NCI-H1436 (cell line): ENCODE measurements around the gene FRMD4B.
"Not testable (repeated sequence)": the region's sequence is repeated elsewhere in the genome, so short reads cannot be mapped to it uniquely, and the experiment has no call there.

Source experiments
- DNase-seq: peaks from one replicate; lab custom pipeline; 2025; lab: John Stamatoyannopoulos, UW

The FRMD4B gene

DNA sequence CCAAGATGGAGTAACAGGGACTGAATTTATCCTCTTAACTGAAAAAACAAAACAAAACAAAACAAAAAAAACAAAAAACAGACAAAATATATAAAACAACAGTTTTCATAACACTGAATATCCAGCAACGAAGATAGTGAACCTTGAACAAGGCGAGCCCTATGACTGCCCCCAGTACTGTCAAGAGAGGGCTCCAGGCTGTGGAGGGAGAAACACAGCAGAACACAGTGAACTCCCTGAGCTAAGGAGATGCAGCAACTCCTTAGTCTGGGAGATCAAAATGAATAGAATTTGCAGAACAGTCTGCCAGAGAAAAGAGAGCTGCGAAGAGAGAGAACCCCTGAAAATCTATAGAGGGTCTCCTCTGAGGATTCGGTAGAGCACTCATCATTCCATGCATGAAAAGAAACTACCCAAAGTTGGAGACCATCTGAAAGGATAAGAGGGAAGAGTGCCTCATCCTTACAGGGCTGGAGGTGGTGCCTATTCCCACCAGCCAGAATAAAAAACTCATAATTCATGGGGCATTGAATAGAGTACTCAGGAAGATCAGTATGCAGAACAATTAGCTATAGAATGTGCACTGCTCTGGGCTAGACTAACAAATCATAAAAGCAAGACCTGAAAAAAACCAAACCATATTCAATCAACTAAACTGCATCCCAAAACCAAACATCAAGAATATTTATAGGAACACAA, 101.8 kb downstream of the FRMD4B start:
- DNase-seq = no peak

DNA sequence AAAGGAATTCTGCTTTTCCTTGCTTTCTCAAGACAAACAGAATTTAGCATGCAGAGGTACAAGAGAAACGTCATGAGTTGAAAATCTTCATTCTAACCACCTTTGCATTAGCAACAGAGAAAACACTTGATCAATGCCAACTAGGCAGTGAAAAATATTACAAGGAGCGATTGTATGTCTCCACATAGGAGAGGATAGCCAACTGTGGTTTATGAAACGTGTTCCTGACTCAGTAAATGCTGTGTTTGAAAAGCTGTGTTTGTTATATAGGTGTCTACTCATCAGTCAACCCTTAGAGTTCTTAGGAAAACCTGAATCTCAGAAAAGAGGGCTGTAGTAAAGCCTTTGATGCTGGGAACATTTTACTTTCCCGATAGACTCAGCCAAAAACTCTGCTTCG, 102.4 kb downstream of the FRMD4B start:
- DNase-seq = no peak

DNA sequence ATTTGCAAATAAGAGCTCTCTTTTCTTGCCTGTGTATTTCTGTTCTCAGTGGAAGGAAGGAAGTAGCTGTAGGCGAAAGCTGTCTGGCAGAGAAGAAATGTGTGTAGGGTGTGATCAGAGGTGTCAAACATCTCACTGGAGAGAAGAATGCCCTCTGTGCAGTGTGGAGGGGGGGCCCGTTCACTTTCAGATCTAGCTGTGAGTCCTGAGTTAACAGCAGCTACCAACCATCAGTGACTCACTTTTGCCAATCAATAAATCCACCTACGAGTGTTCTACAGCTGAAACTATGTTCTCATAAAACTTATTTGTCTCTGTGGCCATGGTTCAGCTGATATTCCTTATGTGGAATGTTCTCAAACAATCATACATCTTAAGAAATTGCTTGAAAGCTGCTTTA, 103.7 kb downstream of the FRMD4B start:
- no peak for DNase-seq

DNA sequence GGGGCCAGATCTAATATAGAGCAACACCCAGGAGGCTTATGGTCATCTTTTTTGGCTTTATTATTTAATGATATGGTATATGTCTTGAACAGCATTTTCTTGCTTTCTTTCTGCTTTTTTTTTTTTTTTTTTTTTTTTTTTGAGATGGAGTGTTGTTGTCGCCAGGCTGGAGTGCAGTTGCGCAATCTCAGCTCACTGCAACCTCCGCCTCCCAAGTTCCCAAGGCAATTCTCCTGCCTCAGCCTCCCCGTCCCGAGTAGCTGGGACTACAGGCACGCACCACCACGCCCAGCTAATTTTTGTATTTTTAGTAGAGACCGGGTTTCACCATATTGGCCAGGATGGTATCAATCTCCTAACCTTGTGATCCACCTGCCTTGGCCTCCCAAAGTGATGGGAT, 108.5 kb downstream of the FRMD4B start:
- DNase-seq = not testable (repeated sequence)

DNA sequence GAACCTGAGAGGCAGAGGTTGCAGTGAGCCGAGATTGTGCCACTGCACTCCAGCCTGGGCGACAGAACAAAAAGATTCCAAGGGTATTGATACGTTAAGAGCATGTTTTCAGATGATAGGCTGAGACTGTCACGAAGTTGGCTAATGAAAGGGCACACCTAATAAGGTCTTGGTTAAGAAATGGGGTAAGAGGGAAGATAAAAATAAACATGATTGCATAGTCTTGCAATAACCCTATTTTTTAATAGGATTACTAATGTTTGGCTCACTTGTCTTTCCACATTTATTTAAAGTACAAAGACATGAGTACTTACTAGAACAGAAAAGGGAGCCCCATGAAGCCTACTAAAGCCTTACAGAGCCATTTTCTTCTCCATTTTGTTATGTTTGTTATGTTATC, 109.0 kb downstream of the FRMD4B start:
- DNase-seq = no peak

DNA sequence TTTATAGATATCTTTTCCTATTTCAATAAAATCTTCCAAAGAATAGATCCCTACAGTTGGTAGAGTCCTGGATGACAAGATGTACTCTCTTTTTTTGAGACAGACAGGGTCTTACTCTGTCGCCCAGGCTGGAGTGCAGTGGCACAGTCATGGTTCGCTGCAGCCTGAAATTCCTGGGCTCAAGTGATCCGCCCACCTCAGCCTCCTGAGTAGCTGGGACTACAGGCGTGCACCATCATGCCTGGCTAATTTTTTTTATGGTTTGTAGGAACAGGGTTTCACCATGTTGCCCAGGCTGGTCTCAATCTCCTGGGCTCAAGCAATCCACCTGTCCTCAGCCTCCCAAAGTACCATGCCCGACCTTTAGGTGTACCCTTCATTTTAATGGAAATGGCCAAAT, 109.7 kb downstream of the FRMD4B start:
- DNase-seq = not testable (repeated sequence)

DNA sequence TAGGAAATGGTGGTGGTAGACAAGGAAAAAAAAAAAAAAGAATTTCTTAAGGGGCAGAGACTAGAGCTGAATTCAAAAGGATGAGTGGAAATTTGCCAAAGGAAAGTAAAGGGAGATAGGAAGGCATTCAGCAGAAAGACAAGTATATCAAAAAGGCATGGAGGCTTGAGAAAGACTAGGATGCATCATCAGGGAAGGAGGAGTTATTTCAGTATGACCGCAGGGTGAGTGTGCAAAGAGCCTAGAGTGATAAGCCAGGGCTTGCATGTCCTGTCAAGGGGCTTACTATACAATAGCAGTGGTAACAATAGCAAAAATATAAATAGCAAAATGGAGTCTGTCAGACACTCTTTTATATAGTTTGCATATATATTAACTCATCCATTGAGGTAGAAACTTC, 112.0 kb downstream of the FRMD4B start:
- DNase-seq = no peak

DNA sequence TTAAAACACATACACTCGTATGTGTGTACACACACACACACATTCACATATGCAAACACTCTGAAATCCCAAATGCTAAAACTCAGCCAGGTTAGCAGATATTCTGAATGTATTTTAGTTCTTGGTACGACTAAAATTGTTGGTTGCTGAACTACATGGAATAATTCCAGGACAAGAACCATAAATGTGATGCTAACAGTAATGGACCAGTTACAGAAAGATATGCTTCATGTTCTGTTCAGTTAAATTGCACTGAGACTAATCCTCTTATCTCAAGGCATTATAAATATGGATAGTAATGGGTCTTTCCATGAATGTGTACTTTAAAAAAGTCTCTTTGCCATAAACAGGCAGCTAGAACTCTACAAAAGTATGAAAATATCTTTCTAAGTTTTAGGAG, 113.3 kb downstream of the FRMD4B start:
- DNase-seq = no peak

DNA sequence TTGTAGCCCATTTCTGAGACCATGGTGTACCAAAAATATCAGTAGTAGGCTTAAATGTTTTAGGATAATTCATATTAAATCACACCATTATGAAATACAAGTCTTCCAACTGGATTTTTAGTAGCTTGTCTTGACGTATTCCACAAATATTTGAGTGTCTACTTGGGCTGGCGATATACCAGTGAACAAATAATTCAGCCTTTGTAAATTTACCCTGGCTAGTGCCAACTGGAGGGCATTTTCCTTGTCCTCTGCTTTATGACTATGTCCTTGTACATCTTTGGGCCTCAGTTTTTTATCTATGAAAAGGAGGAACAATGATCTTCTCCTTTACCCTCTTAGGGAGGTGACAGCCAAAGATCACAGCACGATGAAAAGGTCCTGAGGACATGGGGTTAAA, 114.8 kb downstream of the FRMD4B start:
- DNase-seq = no peak

DNA sequence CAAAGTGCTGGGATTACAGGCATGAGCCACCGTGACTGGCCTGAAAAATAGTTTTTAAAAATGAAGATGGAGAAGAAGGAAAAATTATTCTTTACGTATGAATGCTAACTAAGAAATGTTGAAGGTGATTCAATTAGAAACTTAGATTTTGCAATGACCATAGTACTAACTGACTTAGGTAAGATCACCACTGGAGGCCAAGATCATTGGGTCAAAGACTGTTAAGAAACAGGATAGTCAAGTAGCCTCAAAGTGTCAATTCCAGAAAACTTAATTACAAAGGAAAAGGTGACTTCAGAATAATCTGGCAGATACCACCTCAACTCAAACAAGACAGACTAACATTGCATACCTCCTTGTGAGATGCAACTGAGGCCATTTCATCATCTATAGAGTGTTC, 119.3 kb downstream of the FRMD4B start:
- no peak for DNase-seq

DNA sequence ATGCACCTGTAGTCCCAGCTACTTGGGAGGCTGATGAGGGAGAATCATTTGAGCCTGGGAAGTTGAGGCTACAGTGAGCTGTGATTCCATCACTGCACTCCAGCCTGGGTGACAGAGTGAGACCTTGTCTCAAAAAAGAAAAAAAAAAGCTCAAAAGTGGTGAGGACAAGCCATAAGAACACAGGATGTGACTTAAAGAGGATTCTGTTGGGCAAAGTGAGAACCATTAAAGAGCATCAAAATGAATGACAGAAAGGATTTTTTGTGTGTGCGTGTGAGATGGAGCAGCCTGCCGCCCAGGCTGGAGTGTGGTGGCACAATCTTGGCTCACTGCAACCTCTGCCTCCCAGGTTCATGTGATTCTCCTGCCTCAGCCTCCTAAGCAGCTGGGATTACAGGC, 119.8 kb downstream of the FRMD4B start:
- not testable (repeated sequence) for DNase-seq

DNA sequence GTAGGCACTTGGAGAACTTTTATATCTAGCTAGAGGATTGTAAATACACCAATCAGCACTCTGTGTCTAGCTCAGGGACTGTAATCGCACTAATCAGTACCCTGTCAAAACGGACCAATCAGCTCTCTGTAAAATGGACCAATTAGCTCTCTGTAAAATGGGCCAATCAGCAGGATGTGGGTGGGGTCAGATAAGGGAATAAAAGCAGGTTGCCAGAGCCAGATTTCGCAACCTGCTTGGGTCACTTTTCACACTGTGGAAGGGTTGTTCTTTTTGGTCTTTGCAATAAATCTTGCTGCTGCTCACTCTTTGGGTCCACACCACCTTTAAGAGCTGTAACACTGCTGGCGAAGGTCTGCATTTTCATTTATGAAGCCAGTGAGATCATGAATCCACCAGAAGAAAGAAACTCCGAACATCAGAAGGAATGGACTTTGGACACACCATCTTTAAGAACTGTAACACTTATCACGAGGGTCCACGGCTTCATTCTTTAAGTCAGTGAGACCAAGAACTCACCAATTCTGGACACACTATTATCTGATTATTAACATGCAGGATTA, 125.0 kb downstream of the FRMD4B start:
- not testable (repeated sequence) for DNase-seq

DNA sequence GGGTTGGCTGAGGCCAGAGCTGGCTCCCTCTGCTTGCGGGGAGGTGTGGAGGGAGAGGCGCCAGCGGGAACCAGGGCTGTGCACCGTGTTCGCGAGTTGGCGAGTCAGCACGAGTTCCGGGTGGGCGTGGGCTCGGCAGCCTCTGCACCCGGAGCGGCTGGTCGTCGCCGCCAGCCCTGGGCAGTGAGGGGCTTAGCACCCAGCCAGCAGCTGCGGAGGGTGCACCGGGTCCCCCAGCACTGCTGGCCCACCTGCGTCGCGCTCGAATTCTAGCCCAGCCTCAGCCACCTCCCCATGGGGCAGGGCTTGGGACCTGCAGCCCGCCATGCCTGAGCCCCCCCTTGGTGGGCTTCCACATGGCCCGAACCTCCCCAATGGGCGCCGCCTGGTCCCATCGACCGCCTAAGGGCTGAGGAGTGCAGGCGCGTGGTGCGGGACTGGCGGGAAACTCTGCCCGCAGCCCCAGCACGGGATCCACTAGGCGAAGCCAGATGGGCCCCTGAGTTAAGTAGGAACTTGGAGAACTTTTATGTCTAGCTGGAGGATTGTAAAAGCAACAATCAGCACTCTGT, 125.6 kb downstream of the FRMD4B start:
- DNase-seq = no peak

DNA sequence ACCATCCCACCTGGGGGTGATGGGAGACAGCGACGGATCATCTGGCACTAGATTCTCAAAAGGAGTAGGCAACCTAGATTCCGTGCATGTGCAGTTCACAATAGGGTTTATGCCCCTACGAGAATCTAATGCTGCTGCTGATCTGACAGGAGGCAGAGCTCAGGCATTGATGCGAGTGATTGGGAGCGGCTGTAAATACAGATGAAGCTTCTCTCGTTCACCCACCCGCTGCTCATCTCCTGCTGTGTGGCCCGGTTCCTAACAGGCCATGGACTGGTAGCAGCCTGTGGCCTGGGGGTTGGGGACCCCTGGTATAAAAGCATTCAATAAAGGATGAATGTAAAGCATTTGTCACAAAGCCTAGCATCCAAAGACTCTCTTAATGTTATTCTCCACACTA, 126.8 kb downstream of the FRMD4B start:
- no peak for DNase-seq

DNA sequence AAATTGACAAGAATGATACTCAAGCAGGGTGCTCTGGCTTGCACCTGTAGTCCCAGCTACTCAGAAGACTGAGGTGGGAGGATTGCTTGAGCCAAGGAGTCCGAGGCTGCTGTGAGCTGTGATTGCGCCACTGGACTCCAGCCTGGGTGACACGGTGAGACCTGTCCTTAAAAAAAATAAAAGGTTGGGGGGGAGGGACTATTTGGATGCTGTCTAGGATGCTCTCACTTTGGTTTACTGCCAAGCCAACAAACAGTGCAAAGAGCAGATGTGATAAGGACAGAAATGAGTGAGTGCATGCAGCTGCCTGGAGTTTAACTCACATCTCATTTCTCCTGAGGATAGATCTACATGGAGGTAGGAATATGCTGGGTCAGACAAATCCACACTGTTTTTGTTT, 130.0 kb downstream of the FRMD4B start:
- no peak for DNase-seq

DNA sequence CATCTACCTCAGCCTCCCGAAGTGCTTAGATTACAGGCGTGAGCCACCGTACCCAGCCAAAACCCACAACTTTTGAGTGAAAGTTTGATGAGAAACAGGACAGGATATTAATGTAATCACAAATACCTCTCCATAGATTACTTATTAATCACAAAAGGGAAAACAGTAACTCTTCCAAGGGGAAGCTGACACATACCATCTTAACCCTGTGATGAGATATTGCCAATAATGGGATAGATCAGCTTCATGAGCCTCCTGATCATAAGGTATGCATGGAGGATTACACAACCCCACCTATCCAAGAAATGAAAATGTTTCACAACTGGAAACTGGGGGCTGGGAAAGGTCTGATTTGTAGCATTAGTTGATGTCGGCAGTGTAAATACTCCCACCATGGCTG, 131.5 kb downstream of the FRMD4B start:
- no peak for DNase-seq

DNA sequence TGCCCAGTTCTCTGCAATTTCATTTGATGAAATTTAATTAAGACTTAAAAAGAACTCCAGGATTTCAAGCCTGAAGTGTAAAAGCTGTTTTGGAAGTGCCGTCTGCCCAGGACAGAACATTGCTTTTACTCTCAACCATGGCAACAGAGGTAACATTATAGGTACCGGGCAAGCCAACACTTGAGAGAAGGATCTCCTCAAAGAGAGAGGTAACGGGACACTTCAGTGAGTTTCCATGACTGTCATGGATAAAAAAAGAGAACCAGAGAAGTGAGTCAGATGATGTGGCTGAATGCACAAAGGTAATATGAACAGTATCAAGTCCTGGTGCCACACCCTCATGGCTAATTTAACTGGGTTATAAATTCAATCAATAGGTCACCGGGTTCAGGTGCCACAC, 133.3 kb downstream of the FRMD4B start:
- no peak for DNase-seq

DNA sequence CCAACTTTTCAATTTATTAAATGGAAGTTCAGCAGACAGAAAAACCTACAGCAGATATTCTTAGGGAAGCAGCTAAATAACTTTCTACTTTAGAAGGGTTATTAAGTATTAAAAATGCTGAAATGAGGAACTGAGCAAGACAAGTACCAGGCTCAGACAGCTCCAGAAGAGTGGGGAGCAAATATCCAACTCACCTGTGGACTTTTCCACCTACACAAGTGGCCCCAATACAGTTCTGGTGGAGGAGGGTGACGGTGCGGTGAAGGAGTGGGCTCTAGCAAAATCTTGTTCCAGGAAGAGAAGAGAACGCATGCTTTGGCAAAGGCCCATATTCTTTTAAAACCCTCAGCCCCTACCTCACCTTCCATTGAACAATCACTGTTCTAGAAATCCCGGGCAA, 133.7 kb downstream of the FRMD4B start:
- DNase-seq = no peak

DNA sequence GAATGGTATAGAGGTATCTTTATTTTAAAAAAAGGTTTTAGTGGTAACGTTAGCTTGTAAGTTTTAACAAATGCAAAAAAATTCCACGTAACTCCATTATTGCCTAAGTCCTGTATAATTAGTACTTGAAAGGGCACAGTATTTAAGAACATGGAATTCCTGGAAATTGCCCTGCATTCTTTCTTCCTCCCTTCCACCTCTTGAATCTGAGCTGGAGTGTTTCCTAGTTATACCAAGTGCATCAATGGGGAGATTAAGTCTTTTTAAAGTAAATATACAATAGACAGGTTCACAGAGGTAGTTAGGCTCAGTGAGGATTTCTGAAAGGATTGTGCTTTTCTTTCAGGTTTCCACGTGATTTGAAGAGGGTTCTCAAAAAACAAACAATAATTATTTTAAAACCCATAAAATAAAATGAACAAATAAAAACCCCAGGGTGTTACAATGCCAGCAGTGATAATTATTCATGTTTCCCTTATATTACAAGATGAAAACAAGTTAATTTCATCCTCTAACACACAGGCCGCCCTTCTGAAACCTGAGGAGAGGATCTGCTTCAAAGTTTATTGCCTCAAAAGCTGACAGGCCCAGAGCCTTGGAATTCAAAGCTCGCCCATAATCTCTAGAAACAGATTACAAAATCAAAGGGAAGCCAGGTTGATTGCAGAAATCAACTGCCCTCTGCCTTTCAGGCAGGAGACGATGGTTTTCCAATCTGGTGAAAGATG, 134.6 kb downstream of the FRMD4B start:
- no peak for DNase-seq

DNA sequence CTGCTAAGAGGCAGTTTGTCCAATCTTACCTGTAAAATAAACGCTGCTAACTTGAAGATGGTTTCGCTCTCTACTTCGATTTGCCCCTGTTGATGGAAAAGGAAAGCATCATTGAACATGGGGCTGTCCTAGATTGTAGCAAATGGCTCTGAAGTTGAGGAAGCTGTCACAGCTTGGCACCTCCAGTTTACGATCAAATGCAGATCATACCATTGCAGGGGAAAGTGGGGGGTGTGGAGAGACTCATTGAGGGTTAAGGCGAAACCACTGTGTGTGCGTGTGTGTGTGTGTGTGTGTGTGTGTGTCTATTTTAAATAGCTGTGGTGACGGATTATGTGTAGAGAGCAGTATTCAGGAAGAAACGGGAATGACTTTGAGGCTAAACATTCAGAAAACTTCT, 135.9 kb downstream of the FRMD4B start:
- no peak for DNase-seq

DNA sequence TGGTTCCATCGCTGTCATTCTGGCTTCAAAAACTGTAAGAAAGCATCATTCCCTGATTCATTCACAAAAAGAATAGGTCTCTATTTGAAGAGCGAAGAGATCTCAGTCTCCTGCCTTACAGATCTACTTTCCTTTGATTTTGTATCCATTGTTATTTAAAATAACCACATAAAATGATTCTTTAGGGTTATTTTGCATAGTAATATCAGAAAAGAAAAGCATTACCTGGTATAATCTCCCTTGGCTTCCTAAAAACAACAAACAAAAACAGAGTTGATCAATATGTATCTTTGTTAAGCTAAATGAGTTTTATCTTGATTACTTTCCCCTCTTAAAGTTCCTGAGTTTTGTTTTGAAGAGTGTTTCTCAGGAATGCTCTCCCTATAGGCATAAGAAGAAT, 136.9 kb downstream of the FRMD4B start:
- no peak for DNase-seq

DNA sequence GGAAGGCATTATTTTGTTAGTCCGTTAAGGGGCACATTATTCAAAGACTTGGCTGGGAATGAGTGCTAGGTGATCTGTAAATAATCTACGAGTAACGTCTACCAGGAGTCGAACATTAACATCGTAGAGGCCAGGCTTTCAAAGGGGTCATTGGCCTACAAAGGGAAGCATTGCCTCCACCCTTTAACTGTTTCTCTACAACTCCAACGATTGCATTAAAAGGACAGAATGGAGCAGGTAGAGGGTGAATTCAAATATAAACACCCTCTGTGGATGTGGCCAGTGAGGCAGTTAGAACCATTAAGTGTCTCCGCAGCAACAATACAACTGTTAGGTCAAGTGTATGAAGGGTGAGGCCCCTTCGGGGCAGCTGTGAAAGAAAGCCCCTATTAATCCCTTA, 137.5 kb downstream of the FRMD4B start:
- no peak for DNase-seq

DNA sequence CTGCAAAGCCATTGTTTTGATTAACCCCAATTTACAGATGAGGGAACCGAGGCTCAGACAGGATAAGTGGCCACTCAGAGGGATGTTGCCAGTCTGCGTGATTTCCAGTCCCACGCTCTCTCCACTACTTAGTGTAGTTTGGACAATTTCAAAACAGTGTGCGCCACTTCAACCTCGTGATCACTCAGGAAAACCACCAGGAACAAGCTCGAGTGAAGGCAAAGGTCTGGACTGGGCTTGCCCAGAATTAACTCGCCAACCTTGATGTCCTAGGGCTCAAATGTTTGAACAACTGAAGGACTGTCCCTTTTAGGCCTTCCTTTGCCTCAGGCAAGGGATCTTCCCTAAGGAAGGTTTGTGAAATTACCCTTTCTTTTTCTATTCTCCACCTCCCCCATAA, 139.3 kb downstream of the FRMD4B start:
- DNase-seq = no peak
